K562 (cell line): ENCODE data around the gene CDK11A. TPM values are rescaled to one million over a fixed set of nuclear protein-coding genes. Genes with fewer than 3 reads are reported as not detected.

Experiments used
- ATAC-seq: fragments of 200-7000 bp; cut with Tn5 transposase; 3 replicates; pipeline ENCODE4 v1.9.1; 2020; ENCODE audit warnings: moderate library complexity
- BruUV-seq: library from RNA; stranded (reverse); fragments of 400-500 nt; replicated peaks from 2 replicates; lab custom pipeline; 2021; lab: Mats Ljungman, UMichigan
- CTCF ChIA-PET: fragments of 300-600 bp; formaldehyde crosslinking; extraction: SDS; loops from one replicate; lab custom pipeline; 2021; ENCODE audit warnings: low intra/inter-chr PET ratio; lab: Yijun Ruan, JAX
- POLR2A ChIA-PET: fragments of 300-600, 350-650 bp; sonication (Branson Sonifier 250); formaldehyde crosslinking; extraction: SDS; loops from one replicate; lab custom pipeline; 2021; ENCODE audit warnings: antibody characterized with exemption, inconsistent platforms; lab: Yijun Ruan, JAX
- DNase-seq, 4 experiments: peaks; one replicate each; pipeline versions ENCODE4 v3.0.0 to v3.0.0-alpha.2; 2011 to 2018; ENCODE audit warnings: low spot score in 3 of 4, mixed read lengths in 3 of 4; ENCODE audit errors: extremely low read depth in 1 of 4
- FAIRE-seq: peaks from 2 replicates; lab custom pipeline; 2011; peaks lifted over from hg19 to GRCh38; lab: Jason Lieb, UNC
- H2AFZ ChIP-seq: 2 replicates; pipeline ENCODE4 v1.6.0; 2011; ENCODE audit warnings: low read depth, low read length, control low read depth, inconsistent platforms
- H3K27ac ChIP-seq: fragments of 200-600 bp; 3 replicates; pipeline ENCODE4 v1.8.0; 2011; ENCODE audit warnings: low read depth, mild to moderate bottlenecking, control low read depth, inconsistent platforms, low read length, moderate library complexity, mixed read lengths; ENCODE audit errors: extremely low read depth
- H3K27me3 ChIP-seq, 2 experiments: fragments of 300-600 bp in 1 of 2; 2 replicates in 1 of 2; 3 replicates in 1 of 2; pipeline versions ENCODE4 v1.6.0 to v1.8.0; 2011; ENCODE audit warnings: inconsistent platforms in 2 of 2, low read length in 2 of 2, mild to moderate bottlenecking in 1 of 2, mixed read lengths in 1 of 2, moderate library complexity in 1 of 2; ENCODE audit not compliant: control insufficient read depth in 2 of 2, insufficient read depth in 2 of 2
- H3K36me3 ChIP-seq: fragments of 300-600 bp; 3 replicates; pipeline ENCODE4 v1.8.0; 2011; ENCODE audit warnings: mild to moderate bottlenecking, low read length, inconsistent platforms; ENCODE audit not compliant: control insufficient read depth, insufficient read depth
- H3K4me1 ChIP-seq, 2 experiments: fragments of 200-600 bp in 1 of 2; replicated peaks in 1 of 2; 2 replicates in 1 of 2; 3 replicates in 1 of 2; pipeline versions ENCODE4 v1.5.1 to v1.8.0; 2011; ENCODE audit warnings: inconsistent platforms in 2 of 2, low read length in 2 of 2, mild to moderate bottlenecking in 1 of 2, mixed read lengths in 1 of 2, moderate library complexity in 1 of 2; ENCODE audit not compliant: control insufficient read depth in 2 of 2, insufficient read depth in 2 of 2
- H3K4me2 ChIP-seq: 2 replicates; pipeline ENCODE4 v1.6.1; 2011; ENCODE audit warnings: low read length, control low read depth, inconsistent platforms, mixed read lengths; ENCODE audit not compliant: insufficient read depth
- H3K4me3 ChIP-seq: fragments of 200-600 bp; sonication (generic), shearing (Covaris generic); 2 replicates; pipeline ENCODE4 v1.5.1; 2016; ENCODE audit warnings: control low read depth, inconsistent platforms
- H3K79me2 ChIP-seq: fragments of 200-600 bp; 3 replicates; pipeline ENCODE4 v1.8.0; 2011; ENCODE audit warnings: low read length, inconsistent platforms; ENCODE audit not compliant: control insufficient read depth, insufficient read depth
- H3K9ac ChIP-seq, 2 experiments: 2 replicates each; pipeline versions ENCODE4 v1.6.0 to v1.6.1; 2011; ENCODE audit warnings: low read depth in 2 of 2, low read length in 2 of 2, control low read depth in 1 of 2, inconsistent platforms in 1 of 2, mild to moderate bottlenecking in 1 of 2, mixed read lengths in 1 of 2; ENCODE audit not compliant: insufficient read depth in 1 of 2
- H3K9me1 ChIP-seq: one replicate; pipeline ENCODE4 v1.6.0; 2011; ENCODE audit warnings: inconsistent platforms, mild to moderate bottlenecking, low read length, moderate library complexity; ENCODE audit not compliant: control insufficient read depth, insufficient read depth
- H3K9me3 ChIP-seq: replicated peaks from 2 replicates; pipeline ENCODE4 v1.5.1; 2011; ENCODE audit warnings: low read depth, low read length, inconsistent platforms; ENCODE audit not compliant: control insufficient read depth, insufficient read depth
- H4K20me1 ChIP-seq: replicated peaks from 2 replicates; pipeline ENCODE4 v1.6.1; 2011; ENCODE audit warnings: low read length, inconsistent platforms, mixed read lengths; ENCODE audit not compliant: control insufficient read depth, insufficient read depth
- BHLHE40 ChIP-seq: IDR thresholded peaks from 2 replicates; pipeline ENCODE4 v1.6.1; 2011; ENCODE audit warnings: low read length, improper control_type of control experiment
- POLR2G ChIP-seq: fragments of 200-400 bp; formaldehyde crosslinking; IDR thresholded peaks from 2 replicates; pipeline ENCODE4 v1.6.1; 2017; ENCODE audit warnings: low read depth, mild to moderate bottlenecking, antibody characterized with exemption, low read length, moderate library complexity
- POLR2H ChIP-seq: IDR thresholded peaks from 2 replicates; pipeline ENCODE4 v1.6.1; 2016; ENCODE audit warnings: missing genetic modification characterization, low read depth, mild to moderate bottlenecking, control low read depth, missing compliant biosample characterization, moderate library complexity
- POU5F1 ChIP-seq: fragments of 150-350 bp; IDR thresholded peaks from 2 replicates; pipeline ENCODE4 v1.6.1; 2014; ENCODE audit warnings: borderline replicate concordance, low read length, low read depth, mild to moderate bottlenecking; ENCODE audit not compliant: partially characterized antibody
- PRMT5 ChIP-seq: sonication (generic); formaldehyde crosslinking; IDR thresholded peaks from 2 replicates; pipeline ENCODE4 v1.5.0; 2020; ENCODE audit warnings: missing genetic modification reagents
- RAD21 ChIP-seq, 2 experiments: fragments of 250-450 bp in 1 of 2; fragments of 450-650 bp in 1 of 2; sonication (Bioruptor Pico) in 1 of 2; formaldehyde crosslinking in 1 of 2; IDR thresholded peaks in 1 of 2; conservative IDR thresholded peaks in 1 of 2; 2 replicates each; pipeline versions ENCODE4 v1.4.0 to v1.8.0; 2020 to 2022; ENCODE audit warnings: mild to moderate bottlenecking in 2 of 2, moderate library complexity in 1 of 2
- RBFOX2 ChIP-seq: fragments of 200-400 bp; formaldehyde crosslinking; IDR thresholded peaks from 2 replicates; pipeline ENCODE4 v1.6.1; 2017; ENCODE audit warnings: low read depth, mild to moderate bottlenecking, low read length, moderate library complexity
- ZBTB7A ChIP-seq: IDR thresholded peaks from 2 replicates; pipeline ENCODE4 v1.6.1; 2011; ENCODE audit warnings: low read depth, mild to moderate bottlenecking, low read length, moderate library complexity, borderline replicate concordance; ENCODE audit not compliant: control insufficient read depth
- ZKSCAN3 ChIP-seq: fragments of 250-450 bp; sonication (Bioruptor Pico); IDR thresholded peaks from 2 replicates; pipeline ENCODE4 v1.4.0; 2020
- ZNF561 ChIP-seq: fragments of 450-650 bp; formaldehyde crosslinking; conservative IDR thresholded peaks from 2 replicates; pipeline ENCODE4 v1.4.0; 2020; ENCODE audit warnings: mild to moderate bottlenecking, moderate library complexity
- WGBS: fragments of 100-300 bp; shearing (Covaris generic); methylation state at CpG from one replicate; pipeline ENCODE4 v1.1.6; 2016; ENCODE audit warnings: low coverage, mixed read lengths; ENCODE audit not compliant: insufficient coverage; ENCODE audit errors: missing lambda C conversion rate; 5-methylcytosine and 5-hydroxymethylcytosine counted together
- in situ Hi-C: fragments of 300-500 bp; cut with MboI; formaldehyde crosslinking; loops from 4 replicates; pipeline ENCODE4 v1.15.0; 2018; ENCODE audit warnings: inconsistent platforms, mixed read lengths
- intact Hi-C: fragments of 100-400 bp; cut with micrococcal nuclease; formaldehyde crosslinking; loops from 2 replicates; pipeline ENCODE4 v1.14.2; 2022
- polyA plus RNA-seq, 8 experiments: library from polyadenylated mRNA; depleted of rRNA in 4 of 8; stranded (reverse) in 5 of 8; unstranded in 3 of 8; fragments of >200 nt; fragmentation: Nextera tagmentation in 2 of 8; fragmentation: Illumina TruSeq in 1 of 8; extraction: Ambion mirVana in 2 of 8; extraction: Trizol in 1 of 8; gene quantifications; 2 replicates each; pipeline versions ENCODE4 v1.2.1 to v1.2.3, GENCODE V29; 2011 to 2014; ENCODE audit warnings: inconsistent platforms in 1 of 8, missing spikeins in 1 of 8
- total RNA-seq, 7 experiments: library from RNA; depleted of rRNA in 6 of 7; stranded (reverse); fragments of >200 nt in 6 of 7; fragmentation: Illumina TruSeq in 2 of 7; extraction: Trizol in 2 of 7; gene quantifications; 2 replicates each; pipeline versions ENCODE4 v1.2.1 to v1.2.3, GENCODE V29; 2011 to 2021; ENCODE audit warnings: low replicate concordance in 1 of 7
- TF ChIP-seq, protein P1 (sequence below): fragments of 450-650 bp; IDR thresholded peaks from 2 replicates; pipeline ENCODE4 v1.6.1; 2017; ENCODE audit warnings: antibody characterized with exemption, mild to moderate bottlenecking
- TF ChIP-seq, protein P2 (sequence below), 2 experiments: fragments of 450-650 bp in 1 of 2; sonication (generic) in 1 of 2; formaldehyde crosslinking; conservative IDR thresholded peaks; 2 replicates each; pipeline versions ENCODE4 v1.4.0 to v1.8.1; 2020 to 2022; ENCODE audit warnings: mild to moderate bottlenecking in 1 of 2, missing genetic modification reagents in 1 of 2

The CDK11A gene
- total and polyA plus RNA-seq, 9 of the 15 experiments (the other 6 are each of a cell fraction or from before 2014, with no cell fraction given): 4.5 to 71.0 (median 43.9) TPM

DNA sequence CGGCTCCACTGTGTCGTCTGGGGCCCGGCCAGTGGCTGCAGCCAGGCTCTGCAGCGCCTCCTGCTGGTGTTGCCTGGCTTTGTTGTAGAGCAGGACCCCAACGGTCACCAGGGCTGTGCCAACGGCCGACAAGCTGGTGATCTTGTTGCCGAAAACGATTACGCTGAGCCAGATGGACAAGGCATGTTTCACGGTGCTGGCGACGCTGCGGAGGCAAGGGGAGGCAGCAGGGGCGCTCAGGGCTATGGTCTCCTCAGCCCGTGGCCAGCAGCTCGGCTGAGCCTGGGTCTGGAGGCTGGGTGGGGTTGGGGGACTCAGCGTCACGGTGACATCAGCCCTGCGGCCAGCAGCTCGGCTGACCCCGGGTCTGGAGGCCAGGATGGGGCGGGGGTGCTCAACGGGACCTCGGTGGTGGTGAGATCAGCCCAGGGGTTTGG is 58.3 kb downstream of the CDK11A start (continued):
- TF ChIP-seq RAD21 (CRISPR knock-in tag; conservative IDR thresholded peaks at IDR 0.05 in 1 of 2, IDR thresholded peaks at IDR 0.05 in 1 of 2): peak in 1 of 2 experiments; percentile 47; a peak in 2 of 4 replicates

DNA sequence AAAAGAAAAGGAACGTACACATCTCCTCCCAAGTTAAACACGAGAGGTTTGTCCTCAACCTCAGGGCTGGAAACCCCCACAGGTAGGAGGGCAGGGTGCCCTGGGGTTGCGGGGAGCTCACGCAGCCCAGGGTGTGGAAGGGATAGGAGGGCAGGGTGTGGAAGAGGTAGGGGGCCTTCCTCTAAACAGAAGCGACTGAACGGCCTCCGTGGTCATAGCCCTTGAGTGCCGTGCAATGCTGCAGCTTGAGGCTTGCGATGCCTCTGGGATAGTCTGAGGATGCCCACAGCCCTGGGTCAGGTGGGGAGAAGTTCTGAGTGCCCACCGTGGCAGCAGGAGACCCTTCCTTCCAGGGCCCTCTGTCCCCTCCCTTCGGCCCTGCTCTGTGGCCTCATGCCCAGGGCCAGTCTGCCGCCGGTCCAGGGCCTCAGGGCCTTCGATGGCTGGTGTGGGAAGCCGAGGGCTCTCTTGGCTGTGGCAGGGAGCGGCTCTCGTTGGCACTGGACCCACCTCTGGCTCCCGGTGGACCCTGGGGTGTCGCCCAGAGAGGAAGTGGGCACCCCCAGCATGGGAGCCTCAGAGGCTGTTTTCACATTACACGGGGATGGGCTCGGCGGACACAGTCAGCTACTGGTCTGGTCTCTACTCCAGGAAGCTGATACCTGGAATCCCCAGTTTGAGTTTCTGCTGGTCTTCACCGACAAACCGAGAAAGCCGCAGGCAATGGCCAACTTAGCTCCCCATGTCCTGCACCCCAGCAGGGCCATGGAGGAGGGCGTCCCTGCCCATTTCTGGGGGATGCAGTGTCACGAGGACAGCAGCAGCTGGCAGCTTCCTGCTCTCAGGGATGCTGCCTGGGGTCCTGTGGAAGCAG is 59.0 kb downstream of the CDK11A start:
- no peak overlapping the region for H2AFZ ChIP-seq
- H3K9me3 ChIP-seq: no peaks in the 10 kb centered on the region; the same call in 1 of the 2 replicates
- DNase-seq: no peak
- H3K4me3 ChIP-seq: no peak overlapping the region
- no peak overlapping the region for H3K4me2 ChIP-seq
- ATAC-seq: no peak
- POLR2A ChIA-PET: interaction anchor here (0.7 to 1.4 kb wide), 2 partner anchors 13 to 272 kb away, joined by 3 read pairs; no protein-coding TSS in a partner anchor
- no peaks in the 10 kb centered on the region for H3K9me1 ChIP-seq
- no peaks in the 10 kb centered on the region for H3K27me3 ChIP-seq
- H3K4me1 ChIP-seq: peaks cover 2 to 20% of the 10 kb centered on the region in 2 experiments; a peak in 4 of 5 replicates
- in situ Hi-C loops: no loop called here
- H3K79me2 ChIP-seq: no peaks in the 10 kb centered on the region
- no peak for FAIRE-seq
- peak overlapping the region in 1 of 2 experiments; percentile 20; a peak in 1 of 4 replicates for H3K9ac ChIP-seq
- no peaks in the 10 kb centered on the region for H4K20me1 ChIP-seq
- intact Hi-C loops: no loop called here
- 90% methylated on average over 24 of the region's 27 CpGs for WGBS
- CTCF ChIA-PET: interaction anchor here (0.5 kb wide), 1 partner anchor 52 kb away, joined by 3 read pairs; no protein-coding TSS in a partner anchor
- no TSS peak for BruUV-seq
- H3K27ac ChIP-seq: no peak overlapping the region
- H3K36me3 ChIP-seq: peaks cover 27% of the 10 kb centered on the region; the same call in 2 of the 3 replicates
- TF ChIP-seq, protein P1, sequence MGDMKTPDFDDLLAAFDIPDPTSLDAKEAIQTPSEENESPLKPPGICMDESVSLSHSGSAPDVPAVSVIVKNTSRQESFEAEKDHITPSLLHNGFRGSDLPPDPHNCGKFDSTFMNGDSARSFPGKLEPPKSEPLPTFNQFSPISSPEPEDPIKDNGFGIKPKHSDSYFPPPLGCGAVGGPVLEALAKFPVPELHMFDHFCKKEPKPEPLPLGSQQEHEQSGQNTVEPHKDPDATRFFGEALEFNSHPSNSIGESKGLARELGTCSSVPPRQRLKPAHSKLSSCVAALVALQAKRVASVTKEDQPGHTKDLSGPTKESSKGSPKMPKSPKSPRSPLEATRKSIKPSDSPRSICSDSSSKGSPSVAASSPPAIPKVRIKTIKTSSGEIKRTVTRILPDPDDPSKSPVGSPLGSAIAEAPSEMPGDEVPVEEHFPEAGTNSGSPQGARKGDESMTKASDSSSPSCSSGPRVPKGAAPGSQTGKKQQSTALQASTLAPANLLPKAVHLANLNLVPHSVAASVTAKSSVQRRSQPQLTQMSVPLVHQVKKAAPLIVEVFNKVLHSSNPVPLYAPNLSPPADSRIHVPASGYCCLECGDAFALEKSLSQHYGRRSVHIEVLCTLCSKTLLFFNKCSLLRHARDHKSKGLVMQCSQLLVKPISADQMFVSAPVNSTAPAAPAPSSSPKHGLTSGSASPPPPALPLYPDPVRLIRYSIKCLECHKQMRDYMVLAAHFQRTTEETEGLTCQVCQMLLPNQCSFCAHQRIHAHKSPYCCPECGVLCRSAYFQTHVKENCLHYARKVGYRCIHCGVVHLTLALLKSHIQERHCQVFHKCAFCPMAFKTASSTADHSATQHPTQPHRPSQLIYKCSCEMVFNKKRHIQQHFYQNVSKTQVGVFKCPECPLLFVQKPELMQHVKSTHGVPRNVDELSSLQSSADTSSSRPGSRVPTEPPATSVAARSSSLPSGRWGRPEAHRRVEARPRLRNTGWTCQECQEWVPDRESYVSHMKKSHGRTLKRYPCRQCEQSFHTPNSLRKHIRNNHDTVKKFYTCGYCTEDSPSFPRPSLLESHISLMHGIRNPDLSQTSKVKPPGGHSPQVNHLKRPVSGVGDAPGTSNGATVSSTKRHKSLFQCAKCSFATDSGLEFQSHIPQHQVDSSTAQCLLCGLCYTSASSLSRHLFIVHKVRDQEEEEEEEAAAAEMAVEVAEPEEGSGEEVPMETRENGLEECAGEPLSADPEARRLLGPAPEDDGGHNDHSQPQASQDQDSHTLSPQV: no peak
- 0 out of 2 replicates have a peak, but pooled peaks have one; percentile 11 for TF ChIP-seq RBFOX2
- TF ChIP-seq BHLHE40: no peak
- TF ChIP-seq POLR2G: peak; percentile 58; the same call in 1 of the 2 replicates
- no peak for TF ChIP-seq PRMT5 (CRISPR knock-in tag)
- no peak for TF ChIP-seq ZBTB7A
- TF ChIP-seq, protein P2, sequence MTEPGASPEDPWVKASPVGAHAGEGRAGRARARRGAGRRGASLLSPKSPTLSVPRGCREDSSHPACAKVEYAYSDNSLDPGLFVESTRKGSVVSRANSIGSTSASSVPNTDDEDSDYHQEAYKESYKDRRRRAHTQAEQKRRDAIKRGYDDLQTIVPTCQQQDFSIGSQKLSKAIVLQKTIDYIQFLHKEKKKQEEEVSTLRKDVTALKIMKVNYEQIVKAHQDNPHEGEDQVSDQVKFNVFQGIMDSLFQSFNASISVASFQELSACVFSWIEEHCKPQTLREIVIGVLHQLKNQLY (CRISPR knock-in tag; conservative IDR thresholded peaks at IDR 0.05): no peak
- TF ChIP-seq ZKSCAN3: no peak
- no peak for TF ChIP-seq POLR2H (tag)
- TF ChIP-seq ZNF561 (CRISPR knock-in tag): no peak
- no peak for TF ChIP-seq POU5F1
